Loucy (cell line): Measurements from ENCODE around the gene DOCK8.

ENCODE experiments used
- H2AFZ ChIP-seq: fragments of 200-600 bp; sonication (generic); 2 replicates; pipeline ENCODE4 v1.6.0; 2016; ENCODE audit warnings: antibody characterized with exemption, mild to moderate bottlenecking, low read length, moderate library complexity
- H3F3A ChIP-seq: fragments of 200-600 bp; 2 replicates; pipeline ENCODE4 v1.6.0; 2016; ENCODE audit warnings: antibody characterized with exemption, low read depth, mild to moderate bottlenecking
- H3K27me3 ChIP-seq: fragments of 200-600 bp; sonication (generic); 2 replicates; pipeline ENCODE4 v1.6.1; 2014; ENCODE audit warnings: low read length, mild to moderate bottlenecking; ENCODE audit not compliant: insufficient read depth, poor library complexity, severe bottlenecking
- H3K36me3 ChIP-seq: fragments of 200-600 bp; sonication (generic); 2 replicates; pipeline ENCODE4 v1.6.1; 2016; ENCODE audit warnings: low read length; ENCODE audit not compliant: insufficient read depth
- H3K4me1 ChIP-seq: fragments of 200-600 bp; sonication (generic); 2 replicates; pipeline ENCODE4 v1.5.1; 2014; ENCODE audit warnings: low read length, mild to moderate bottlenecking; ENCODE audit not compliant: insufficient read depth, poor library complexity, severe bottlenecking
- H3K4me2 ChIP-seq: fragments of 200-600 bp; sonication (generic); 2 replicates; pipeline ENCODE4 v1.6.0; 2014; ENCODE audit warnings: antibody characterized with exemption, low read length, low read depth, mild to moderate bottlenecking; ENCODE audit not compliant: poor library complexity, severe bottlenecking
- H3K4me3 ChIP-seq: fragments of 200-600 bp; sonication (generic); 2 replicates; pipeline ENCODE4 v1.5.1; 2014; ENCODE audit warnings: low read length, mild to moderate bottlenecking, mixed read lengths; ENCODE audit not compliant: poor library complexity, severe bottlenecking
- H3K79me2 ChIP-seq: fragments of 200-600 bp; sonication (generic); 2 replicates; pipeline ENCODE4 v1.6.1; 2014; ENCODE audit warnings: low read length; ENCODE audit not compliant: insufficient read depth
- H3K9ac ChIP-seq: fragments of 200-600 bp; sonication (generic); 2 replicates; pipeline ENCODE4 v1.6.0; 2014; ENCODE audit warnings: mild to moderate bottlenecking, low read depth, low read length, moderate library complexity; ENCODE audit not compliant: poor library complexity, severe bottlenecking
- H3K9me2 ChIP-seq: fragments of 200-600 bp; sonication (generic); replicated peaks from 2 replicates; pipeline ENCODE4 v1.6.1; 2016; ENCODE audit warnings: low read depth, low read length, mixed read lengths
- H3K9me3 ChIP-seq: fragments of 200-600 bp; sonication (generic); 2 replicates; pipeline ENCODE4 v1.6.1; 2014; ENCODE audit warnings: mild to moderate bottlenecking, antibody characterized with exemption, low read length, low read depth; ENCODE audit not compliant: insufficient read depth
- H4K20me1 ChIP-seq: fragments of 200-600 bp; sonication (generic); 2 replicates; pipeline ENCODE4 v1.6.0; 2014; ENCODE audit warnings: antibody characterized with exemption, low read length, mild to moderate bottlenecking; ENCODE audit not compliant: insufficient read depth, poor library complexity, severe bottlenecking
- CTCF ChIP-seq: fragments of 200-600 bp; sonication (generic); conservative IDR thresholded peaks from 2 replicates; pipeline ENCODE4 v1.5.1; 2014; ENCODE audit warnings: mild to moderate bottlenecking, antibody characterized with exemption, low read length
- EZH2phosphoT487 ChIP-seq: fragments of 200-600 bp; IDR thresholded peaks from 2 replicates; pipeline ENCODE4 v1.6.1; 2018; ENCODE audit warnings: antibody characterized with exemption, mild to moderate bottlenecking, moderate library complexity, borderline replicate concordance

Gene DOCK8

GRCh38 chr9:296411-296810 lies 81.7 kb downstream of the DOCK8 start:
- Histone ChIP-seq H3K4me2 (no peak overlapping the region), H3K36me3 (peaks cover 83% of the 10 kb centered on the region), H3K4me1 (peaks cover 12% of the 10 kb centered on the region), H3K9ac (no peak overlapping the region), H3K9me2 (no peaks in the 10 kb centered on the region), H2AFZ (no peak overlapping the region), H3F3A (no peaks in the 10 kb centered on the region), H3K27me3 (no peaks in the 10 kb centered on the region), H3K4me3 (no peak overlapping the region), H4K20me1 (peaks cover 6% of the 10 kb centered on the region), H3K9me3 (no peaks in the 10 kb centered on the region), H3K79me2 (peaks cover 51% of the 10 kb centered on the region)
- TF ChIP-seq CTCF (no peak), EZH2phosphoT487 (no peak)

GRCh38 chr9:297104-297972 lies 82.7 kb downstream of the DOCK8 start:
- Histone ChIP-seq H3K4me1 (peaks cover 12% of the 10 kb centered on the region), H3K9me2 (no peaks in the 10 kb centered on the region), H3K36me3 (peaks cover 87% of the 10 kb centered on the region), H3K4me2 (peak overlapping the region; percentile 17), H3K9me3 (no peaks in the 10 kb centered on the region), H3K79me2 (peaks cover 46% of the 10 kb centered on the region), H3F3A (no peaks in the 10 kb centered on the region), H3K27me3 (no peaks in the 10 kb centered on the region), H4K20me1 (peaks cover 6% of the 10 kb centered on the region), H2AFZ (no peak overlapping the region), H3K9ac (no peak overlapping the region), H3K4me3 (no peak overlapping the region)
- no peak for TF ChIP-seq EZH2phosphoT487
- no peak for TF ChIP-seq CTCF

- H3K27me3 ChIP-seq: no peaks in the 10 kb centered on the region
- H3K36me3 ChIP-seq: peaks cover 81% of the 10 kb centered on the region
Measured at GRCh38 chr9:303502-303901, 88.8 kb downstream of the DOCK8 start.

More at GRCh38 chr9:303502-303901, 88.8 kb downstream of the DOCK8 start:
- H3K4me2 ChIP-seq: no peak overlapping the region
- no peaks in the 10 kb centered on the region for H3K9me2 ChIP-seq
- H3K9ac ChIP-seq: no peak overlapping the region
- H3K4me3 ChIP-seq: no peak overlapping the region
- H4K20me1 ChIP-seq: no peaks in the 10 kb centered on the region
- peaks cover 8% of the 10 kb centered on the region; the same call in 1 of the 2 replicates for H3F3A ChIP-seq
- TF ChIP-seq EZH2phosphoT487: no peak
- no peak for TF ChIP-seq CTCF
- no peaks in the 10 kb centered on the region for H3K9me3 ChIP-seq
- H3K79me2 ChIP-seq: peaks cover 19% of the 10 kb centered on the region
- H2AFZ ChIP-seq: no peak overlapping the region
- no peaks in the 10 kb centered on the region for H3K4me1 ChIP-seq
